ENCODE results near the gene PABPC4L.

PABPC4L gene

GRCh38 chr4:134189480-134189879 lies 12.1 kb downstream of the PABPC4L start:
- no peak for DNase-seq
- H3K4me1 ChIP-seq (ENCODE audit: low read length): no peaks in the 10 kb centered on the region
- H4K20me1 ChIP-seq (ENCODE audit: insufficient read depth, low read length): no peaks in the 10 kb centered on the region
- TF ChIP-seq EZH2phosphoT487 (IDR thresholded peaks at IDR 0.05; ENCODE audit: low read length) (no peak), EZH2 (optimal IDR thresholded peaks at IDR 0.05; ENCODE audit: low read depth, low read length) (no peak), CTCF (IDR thresholded peaks at IDR 0.05; ENCODE audit: low read length) (no peak)
- no peak overlapping the region for H3K4me3 ChIP-seq (ENCODE audit: low read length)
- no peaks in the 10 kb centered on the region for H3K9me2 ChIP-seq (replicated peaks; ENCODE audit: insufficient read depth, low read length)
- no peak overlapping the region for H3K9ac ChIP-seq (ENCODE audit: low read length)
- H2AFZ ChIP-seq (ENCODE audit: low read length): no peak overlapping the region
- H3K27me3 ChIP-seq (replicated peaks; ENCODE audit: insufficient read depth, low read length): no peaks in the 10 kb centered on the region
- H3K9me3 ChIP-seq (replicated peaks; ENCODE audit: insufficient read depth, low read length): no peaks in the 10 kb centered on the region
- H3K36me3 ChIP-seq (replicated peaks; ENCODE audit: insufficient read depth, low read length): no peaks in the 10 kb centered on the region
- H3K27ac ChIP-seq (ENCODE audit: low read length): no peak overlapping the region
- H3F3A ChIP-seq (ENCODE audit: insufficient read depth, low read length): no peaks in the 10 kb centered on the region
- no peaks in the 10 kb centered on the region for H3K79me2 ChIP-seq (ENCODE audit: low read length)
- H3K4me2 ChIP-seq (ENCODE audit: low read depth, low read length): 0 out of 2 replicates have a peak overlapping the region, but pooled peaks have one; percentile 3

GRCh38 chr4:134178706-134179105 lies 22.9 kb downstream of the PABPC4L start:
- H3K27me3 ChIP-seq (replicated peaks; ENCODE audit: insufficient read depth, low read length): no peaks in the 10 kb centered on the region
- no peak overlapping the region for H2AFZ ChIP-seq (ENCODE audit: low read length)
- H3K9me3 ChIP-seq (replicated peaks; ENCODE audit: insufficient read depth, low read length): no peaks in the 10 kb centered on the region
- no peaks in the 10 kb centered on the region for H3K79me2 ChIP-seq (ENCODE audit: low read length)
- H3K9ac ChIP-seq (ENCODE audit: low read length): no peak overlapping the region
- H3K9me2 ChIP-seq (replicated peaks; ENCODE audit: insufficient read depth, low read length): no peaks in the 10 kb centered on the region
- no peak for DNase-seq
- no peak overlapping the region for H3K4me2 ChIP-seq (ENCODE audit: low read depth, low read length)
- H3K36me3 ChIP-seq (replicated peaks; ENCODE audit: insufficient read depth, low read length): no peaks in the 10 kb centered on the region
- H3K4me1 ChIP-seq (ENCODE audit: low read length): no peaks in the 10 kb centered on the region
- TF ChIP-seq EZH2phosphoT487 (IDR thresholded peaks at IDR 0.05; ENCODE audit: low read length) (no peak), EZH2 (optimal IDR thresholded peaks at IDR 0.05; ENCODE audit: low read depth, low read length) (no peak), CTCF (IDR thresholded peaks at IDR 0.05; ENCODE audit: low read length) (no peak)
- H3K27ac ChIP-seq (ENCODE audit: low read length): no peak overlapping the region
- no peaks in the 10 kb centered on the region for H4K20me1 ChIP-seq (ENCODE audit: insufficient read depth, low read length)
- no peaks in the 10 kb centered on the region for H3F3A ChIP-seq (ENCODE audit: insufficient read depth, low read length)
- no peak overlapping the region for H3K4me3 ChIP-seq (ENCODE audit: low read length)

GRCh38 chr4:134174271-134174670 lies 27.3 kb downstream of the PABPC4L start:
- H3K9me3 ChIP-seq (replicated peaks; ENCODE audit: insufficient read depth, low read length): no peaks in the 10 kb centered on the region
- H3K4me2 ChIP-seq (ENCODE audit: low read depth, low read length): no peak overlapping the region
- no peak overlapping the region for H3K4me3 ChIP-seq (ENCODE audit: low read length)
- H3K4me1 ChIP-seq (ENCODE audit: low read length): no peaks in the 10 kb centered on the region
- no peak overlapping the region for H2AFZ ChIP-seq (ENCODE audit: low read length)
- no peaks in the 10 kb centered on the region for H3K36me3 ChIP-seq (replicated peaks; ENCODE audit: insufficient read depth, low read length)
- no peaks in the 10 kb centered on the region for H3K9me2 ChIP-seq (replicated peaks; ENCODE audit: insufficient read depth, low read length)
- no peak for TF ChIP-seq EZH2phosphoT487 (IDR thresholded peaks at IDR 0.05; ENCODE audit: low read length)
- no peak for TF ChIP-seq CTCF (IDR thresholded peaks at IDR 0.05; ENCODE audit: low read length)
- TF ChIP-seq EZH2 (optimal IDR thresholded peaks at IDR 0.05; ENCODE audit: low read depth, low read length): no peak
- DNase-seq: no peak
- H3K79me2 ChIP-seq (ENCODE audit: low read length): no peaks in the 10 kb centered on the region
- no peaks in the 10 kb centered on the region for H3K27me3 ChIP-seq (replicated peaks; ENCODE audit: insufficient read depth, low read length)
- no peaks in the 10 kb centered on the region for H4K20me1 ChIP-seq (ENCODE audit: insufficient read depth, low read length)
- H3K9ac ChIP-seq (ENCODE audit: low read length): no peak overlapping the region
- no peak overlapping the region for H3K27ac ChIP-seq (ENCODE audit: low read length)
- no peaks in the 10 kb centered on the region for H3F3A ChIP-seq (ENCODE audit: insufficient read depth, low read length)
